ENCODE data around the gene PKDCC.
"Not testable (repeated sequence)": the region's sequence is repeated elsewhere in the genome, so short reads cannot be mapped to it uniquely, and the experiment has no call there.

PKDCC gene

GRCh38 chr2:42079737-42080287 is 32.0 kb downstream of the PKDCC start:
- no peak for TF ChIP-seq LEF1 (IDR thresholded peaks at IDR 0.05; ENCODE audit: borderline replicate concordance)
- no peak for TF ChIP-seq CTBP1 (IDR thresholded peaks at IDR 0.05; ENCODE audit: borderline replicate concordance)
- TF ChIP-seq FOXM1 (IDR thresholded peaks at IDR 0.05; ENCODE audit: borderline replicate concordance) = no peak
- no peak for TF ChIP-seq ZNF384 (IDR thresholded peaks at IDR 0.05)
- TF ChIP-seq SUZ12 (IDR thresholded peaks at IDR 0.05) = no peak
- TF ChIP-seq BHLHE40 (IDR thresholded peaks at IDR 0.05; ENCODE audit: borderline replicate concordance) = no peak
- no peak for TF ChIP-seq SP1 (IDR thresholded peaks at IDR 0.05)
- no peak for TF ChIP-seq PKNOX1 (IDR thresholded peaks at IDR 0.05)
- TF ChIP-seq ELF4 (IDR thresholded peaks at IDR 0.05) = no peak
- TF ChIP-seq ARNT (IDR thresholded peaks at IDR 0.05) = no peak
- no peak for TF ChIP-seq L3MBTL2 (conservative IDR thresholded peaks at IDR 0.05)
- no peak for TF ChIP-seq FOXK2 (IDR thresholded peaks at IDR 0.05)
- POLR2A ChIA-PET = interaction anchor here (0.5 to 1.0 kb wide), 2 partner anchors 32 to 72 kb away, joined by 3 to 4 read pairs; partner anchors contain the start of gene PKDCC
- CTCF ChIA-PET = no interaction called here
- no peak for DNase-seq (ENCODE audit: extremely low spot score)

GRCh38 chr2:42081151-42081550 is 33.3 kb downstream of the PKDCC start:
- CTCF ChIA-PET = interaction anchor here (8.2 kb wide), 1 partner anchor 212 kb away, joined by 143 read pairs; no protein-coding TSS in a partner anchor
- POLR2A ChIA-PET = interaction anchor here (1.0 kb wide), 1 partner anchor 33 kb away, joined by 4 read pairs; the partner anchor contains the start of gene PKDCC
- DNase-seq (ENCODE audit: extremely low spot score) = not testable (repeated sequence)

- no peak for DNase-seq (ENCODE audit: extremely low spot score)
- TF ChIP-seq ARNT (IDR thresholded peaks at IDR 0.05) (no peak), TARDBP (IDR thresholded peaks at IDR 0.05) (no peak), ELF4 (IDR thresholded peaks at IDR 0.05) (no peak), FOXM1 (IDR thresholded peaks at IDR 0.05; ENCODE audit: borderline replicate concordance) (no peak), SP1 (IDR thresholded peaks at IDR 0.05) (no peak), HDGF (IDR thresholded peaks at IDR 0.05; ENCODE audit: borderline replicate concordance) (no peak), FOXK2 (IDR thresholded peaks at IDR 0.05) (no peak), ZNF384 (IDR thresholded peaks at IDR 0.05) (no peak), CTBP1 (IDR thresholded peaks at IDR 0.05; ENCODE audit: borderline replicate concordance) (no peak), FOXA1 (IDR thresholded peaks at IDR 0.05) (no peak)
- ChIA-PET POLR2A (no interaction called here), CTCF (interaction anchor here (8.2 to 11.3 kb wide), 2 partner anchors 213 to 228 kb away, joined by 98 to 143 read pairs; no protein-coding TSS in a partner anchor)
Measured at GRCh38 chr2:42082016-42082415, 34.2 kb downstream of the PKDCC start.

- ChIA-PET POLR2A (interaction anchor here (0.6 to 3.2 kb wide), 4 partner anchors 38 to 216 kb away, joined by 3 to 23 read pairs (median 8); partner anchors contain the start of gene PKDCC), CTCF (interaction anchor here (1.0 to 11.3 kb wide), 4 partner anchors 215 to 245 kb away, joined by 3 to 143 read pairs (median 50); no protein-coding TSS in a partner anchor)
- TF ChIP-seq BHLHE40 (IDR thresholded peaks at IDR 0.05; ENCODE audit: borderline replicate concordance) (no peak), PKNOX1 (IDR thresholded peaks at IDR 0.05) (peak; percentile 88)
- no peak for DNase-seq (ENCODE audit: extremely low spot score)
Measured at GRCh38 chr2:42084231-42084671, 36.4 kb downstream of the PKDCC start.

- CTCF ChIA-PET = interaction anchor here (1.0 to 11.3 kb wide), 5 partner anchors 35 to 234 kb away, joined by 4 to 143 read pairs (median 6); no protein-coding TSS in a partner anchor
- POLR2A ChIA-PET = interaction anchor here (2.7 to 3.2 kb wide), 2 partner anchors 38 to 216 kb away, joined by 10 to 23 read pairs; partner anchors contain the start of gene PKDCC
Measured at GRCh38 chr2:42085070-42085469, 37.2 kb downstream of the PKDCC start.

GRCh38 chr2:42085706-42086487 is 38.1 kb downstream of the PKDCC start:
- no peak for TF ChIP-seq LEF1 (IDR thresholded peaks at IDR 0.05; ENCODE audit: borderline replicate concordance)
- no peak for TF ChIP-seq FOXA1 (IDR thresholded peaks at IDR 0.05)
- TF ChIP-seq ZNF384 (IDR thresholded peaks at IDR 0.05) = no peak
- no peak for TF ChIP-seq NFRKB (IDR thresholded peaks at IDR 0.05)
- no peak for TF ChIP-seq L3MBTL2 (conservative IDR thresholded peaks at IDR 0.05)
- TF ChIP-seq CTBP1 (IDR thresholded peaks at IDR 0.05; ENCODE audit: borderline replicate concordance) = no peak
- no peak for TF ChIP-seq TARDBP (IDR thresholded peaks at IDR 0.05)
- TF ChIP-seq FOXM1 (IDR thresholded peaks at IDR 0.05; ENCODE audit: borderline replicate concordance) = no peak
- no peak for TF ChIP-seq ARNT (IDR thresholded peaks at IDR 0.05)
- TF ChIP-seq SP1 (IDR thresholded peaks at IDR 0.05) = no peak
- ChIA-PET CTCF (interaction anchor here (0.6 to 11.3 kb wide), 14 partner anchors 8 to 1832 kb away, joined by 3 to 143 read pairs (median 4); no protein-coding TSS in a partner anchor), POLR2A (interaction anchor here (0.7 to 3.2 kb wide), 3 partner anchors 37 to 217 kb away, joined by 3 to 10 read pairs (median 4); no protein-coding TSS in a partner anchor)
- no peak for DNase-seq (ENCODE audit: extremely low spot score)

More at GRCh38 chr2:42085070-42085469, 37.2 kb downstream of the PKDCC start:
- not testable (repeated sequence) for DNase-seq (ENCODE audit: extremely low spot score)

GRCh38 chr2:42086500-42086953 is 38.7 kb downstream of the PKDCC start:
- ChIA-PET POLR2A (interaction anchor here (1.5 to 3.2 kb wide), 2 partner anchors 38 to 217 kb away, joined by 4 to 10 read pairs; no protein-coding TSS in a partner anchor), CTCF (interaction anchor here (0.6 to 11.3 kb wide), 15 partner anchors 8 to 1833 kb away, joined by 3 to 143 read pairs (median 4); no protein-coding TSS in a partner anchor)
- peak; percentile 73 for DNase-seq (ENCODE audit: extremely low spot score)
- TF ChIP-seq ELF4 (IDR thresholded peaks at IDR 0.05) = no peak

Data from HEK293T (cell line).